Activated B cell treated with CpG ODN at 0.5 μM for 24 hours (primary cell): Measurements from ENCODE around the gene VEGFB. TPM values are rescaled to one million over a fixed set of nuclear protein-coding genes. Genes with fewer than 3 reads are reported as not detected.

Experiments
- ATAC-seq: fragments of 200-7000 bp; cut with Tn5 transposase; one replicate; pipeline ENCODE4 v1.10.0; 2021; ENCODE audit warnings: low read depth, mild to moderate bottlenecking, moderate library complexity
- CTCF ChIA-PET: fragments of 350-600 bp; sonication (Branson Sonifier 250); formaldehyde crosslinking; loops from one replicate; lab custom pipeline; 2021; ENCODE audit warnings: antibody characterized with exemption; lab: Charles Lee
- POLR2A ChIA-PET: fragments of 350-600 bp; sonication (Branson Sonifier 250); formaldehyde crosslinking; loops from one replicate; lab custom pipeline; 2021; ENCODE audit warnings: antibody characterized with exemption; lab: Charles Lee
- DNase-seq: peaks from one replicate; pipeline ENCODE4 v3.0.0; 2022
- H3K27ac Mint-ChIP-seq: one replicate; pipeline ENCODE4 v1.8.0; 2020; ENCODE audit warnings: mixed read lengths
- H3K27me3 Mint-ChIP-seq: one replicate; pipeline ENCODE4 v1.8.0; 2021; ENCODE audit warnings: mixed read lengths
- H3K36me3 Mint-ChIP-seq: one replicate; pipeline ENCODE4 v1.8.0; 2021; ENCODE audit warnings: low read depth, mixed read lengths
- H3K4me1 Mint-ChIP-seq: one replicate; pipeline ENCODE4 v1.8.0; 2021; ENCODE audit warnings: mixed read lengths
- H3K4me3 Mint-ChIP-seq: one replicate; pipeline ENCODE4 v1.8.0; 2020; ENCODE audit warnings: mild to moderate bottlenecking, mixed read lengths
- H3K9me3 Mint-ChIP-seq: one replicate; pipeline ENCODE4 v1.8.0; 2020; ENCODE audit warnings: mixed read lengths
- CTCF ChIP-seq: fragments of 200-600 bp; IDR thresholded peaks from one replicate; pipeline ENCODE4 v1.8.0; 2022; ENCODE audit warnings: antibody characterized with exemption, mild to moderate bottlenecking
- intact Hi-C: fragments of 100-400 bp; cut with micrococcal nuclease; formaldehyde crosslinking; loops from one replicate; pipeline ENCODE4 v1.15.1; 2024
- total RNA-seq: library from RNA; stranded (reverse); gene quantifications from 2 replicates; pipeline ENCODE4 v1.2.3, GENCODE V29; 2022

VEGFB gene
- total RNA-seq, 1 donor from 2014 or later, result 97.4 TPM

GRCh38 chr11:64192434-64192833, 42.0 kb upstream of the VEGFB start:
- DNase-seq (no peak), ATAC-seq (no peak)
- TF ChIP-seq CTCF, result no peak
- ChIA-PET CTCF (no interaction called here), POLR2A (no interaction called here)
- H3K27me3 Mint-ChIP-seq, result no peaks in the 10 kb centered on the region
- H3K27ac Mint-ChIP-seq, result no peak overlapping the region
- no peaks in the 10 kb centered on the region for H3K9me3 Mint-ChIP-seq
- intact Hi-C loops, result no loop called here
- H3K36me3 Mint-ChIP-seq, result peaks cover 66% of the 10 kb centered on the region
- H3K4me3 Mint-ChIP-seq, result no peak overlapping the region
- peaks cover 16% of the 10 kb centered on the region for H3K4me1 Mint-ChIP-seq

GRCh38 chr11:64196626-64197025, 37.8 kb upstream of the VEGFB start:
- intact Hi-C loops, result no loop called here
- H3K4me1 Mint-ChIP-seq, result peaks cover 7% of the 10 kb centered on the region
- ChIA-PET POLR2A (interaction anchor here (1.2 kb wide), 1 partner anchor 9 kb away, joined by 4 read pairs; the partner anchor contains the start of gene FERMT3), CTCF (interaction anchor here (1.3 kb wide), 1 partner anchor 8 kb away, joined by 4 read pairs; no protein-coding TSS in a partner anchor)
- H3K9me3 Mint-ChIP-seq, result no peaks in the 10 kb centered on the region
- DNase-seq, result no peak
- ATAC-seq, result no peak
- no peak for TF ChIP-seq CTCF
- H3K27me3 Mint-ChIP-seq, result no peaks in the 10 kb centered on the region
- no peak overlapping the region for H3K27ac Mint-ChIP-seq
- H3K36me3 Mint-ChIP-seq, result peaks cover 90% of the 10 kb centered on the region
- H3K4me3 Mint-ChIP-seq, result no peak overlapping the region

- H3K36me3 Mint-ChIP-seq, result peaks cover 93% of the 10 kb centered on the region
- no peak overlapping the region for H3K27ac Mint-ChIP-seq
- no peaks in the 10 kb centered on the region for H3K4me1 Mint-ChIP-seq
- CTCF ChIA-PET, result interaction anchor here (0.7 kb wide), 1 partner anchor 39 kb away, joined by 3 read pairs; no protein-coding TSS in a partner anchor
- H3K4me3 Mint-ChIP-seq, result no peak overlapping the region
- POLR2A ChIA-PET, result interaction anchor here (2.1 kb wide), 1 partner anchor 13 kb away, joined by 12 read pairs; the partner anchor contains the start of gene STIP1
- intact Hi-C loops, result no loop called here
- DNase-seq (no peak), ATAC-seq (no peak)
- no peaks in the 10 kb centered on the region for H3K27me3 Mint-ChIP-seq
- no peak for TF ChIP-seq CTCF
- H3K9me3 Mint-ChIP-seq, result no peaks in the 10 kb centered on the region
Measured at GRCh38 chr11:64198511-64198910, 35.9 kb upstream of the VEGFB start.

- ChIA-PET CTCF (no interaction called here), POLR2A (interaction anchor here (1.0 to 1.1 kb wide), 2 partner anchors 10 to 13 kb away, joined by 3 to 5 read pairs; no protein-coding TSS in a partner anchor)
- peaks cover 26% of the 10 kb centered on the region for H3K4me1 Mint-ChIP-seq
- no peaks in the 10 kb centered on the region for H3K27me3 Mint-ChIP-seq
- no peak overlapping the region for H3K4me3 Mint-ChIP-seq
- no peaks in the 10 kb centered on the region for H3K9me3 Mint-ChIP-seq
- ATAC-seq, result no peak
- no peak for TF ChIP-seq CTCF
- peaks cover 81% of the 10 kb centered on the region for H3K36me3 Mint-ChIP-seq
- H3K27ac Mint-ChIP-seq, result no peak overlapping the region
- DNase-seq, result no peak
- intact Hi-C loops, result no loop called here
Measured at GRCh38 chr11:64201543-64201942, 32.8 kb upstream of the VEGFB start.

- Mint-ChIP-seq H3K27ac (no peak overlapping the region), H3K27me3 (no peaks in the 10 kb centered on the region), H3K36me3 (peaks cover 71% of the 10 kb centered on the region), H3K4me1 (peaks cover 31% of the 10 kb centered on the region), H3K9me3 (no peaks in the 10 kb centered on the region), H3K4me3 (no peak overlapping the region)
- POLR2A ChIA-PET, result no interaction called here
- intact Hi-C loops, result no loop called here
- no peak for ATAC-seq
- no peak for DNase-seq
- CTCF ChIA-PET, result interaction anchor here (3.5 to 6.1 kb wide), 2 partner anchors 100 to 152 kb away, joined by 25 to 147 read pairs; partner anchors contain the start of genes CATSPERZ and ESRRA
- no peak for TF ChIP-seq CTCF
Measured at GRCh38 chr11:64202992-64203391, 31.4 kb upstream of the VEGFB start.
